Skeletal muscle satellite cell (primary cell): ENCODE results near the gene QSOX2.

Experiments
- H3K27me3 ChIP-seq: 2 replicates; pipeline ENCODE4 v1.7.0; 2013; ENCODE audit warnings: low read length; ENCODE audit not compliant: control insufficient read depth, insufficient read depth
- H3K36me3 ChIP-seq: 2 replicates; pipeline ENCODE4 v1.7.0; 2013; ENCODE audit warnings: mild to moderate bottlenecking, control low read depth, low read length; ENCODE audit not compliant: insufficient read depth
- H3K4me1 ChIP-seq: 2 replicates; pipeline ENCODE4 v1.7.0; 2013; ENCODE audit warnings: low read length; ENCODE audit not compliant: control insufficient read depth, insufficient read depth
- H3K4me2 ChIP-seq: 2 replicates; pipeline ENCODE4 v1.7.0; 2013; ENCODE audit warnings: mild to moderate bottlenecking, low read length
- H3K4me3 ChIP-seq: 2 replicates; pipeline ENCODE4 v1.7.0; 2013; ENCODE audit warnings: low read length
- H3K9ac ChIP-seq: 2 replicates; pipeline ENCODE4 v1.7.0; 2013; ENCODE audit warnings: mild to moderate bottlenecking, low read depth, low read length, moderate library complexity
- H3K9me3 ChIP-seq: replicated peaks from 2 replicates; pipeline ENCODE4 v1.7.0; 2013; ENCODE audit warnings: mild to moderate bottlenecking, control low read depth, low read length

Gene QSOX2

DNA sequence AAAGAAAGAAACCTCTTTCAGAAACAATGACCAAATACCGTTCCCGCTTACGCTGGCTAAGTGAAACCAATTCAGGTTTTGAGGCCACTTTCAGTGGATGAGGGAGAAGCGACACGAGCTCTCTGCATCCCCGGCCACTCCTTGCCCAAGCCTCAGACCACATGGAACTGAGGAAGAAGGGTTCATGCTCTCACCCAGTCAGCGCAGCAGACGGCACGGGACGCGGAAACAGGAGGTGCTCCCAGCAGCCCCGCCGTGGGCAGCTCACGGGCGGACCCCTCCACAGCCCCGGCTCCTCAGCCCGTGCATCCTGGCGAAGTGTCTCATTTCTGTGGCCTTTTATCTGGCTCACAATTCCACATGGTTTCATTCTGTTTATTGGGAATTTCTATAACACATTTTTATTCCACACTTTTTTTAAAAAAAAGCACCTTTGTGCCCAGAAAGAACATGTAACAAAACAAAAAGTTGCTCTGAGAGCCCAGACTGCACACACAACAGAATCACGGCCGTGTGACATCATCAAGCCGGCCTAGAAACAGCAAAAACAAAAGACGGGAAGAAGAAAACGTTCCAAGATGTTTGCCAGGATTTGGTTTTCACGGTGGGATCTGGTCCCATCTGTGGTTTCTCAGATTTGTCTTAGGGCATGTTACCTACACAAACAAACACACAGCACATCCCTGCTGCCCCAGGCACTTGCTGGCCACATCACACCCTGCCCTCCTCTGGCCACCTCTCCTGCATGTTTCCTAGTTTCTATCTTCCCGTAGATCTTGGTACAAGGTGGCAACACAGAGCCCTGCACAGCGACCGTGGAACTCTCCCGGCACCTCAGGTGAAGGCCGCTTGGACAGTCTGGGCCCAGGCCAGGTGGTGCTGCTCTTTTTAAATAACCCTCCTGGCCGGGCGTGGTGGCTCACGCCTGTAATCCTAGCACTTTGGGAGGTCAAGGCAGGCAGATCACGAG is 16.2 kb downstream of the QSOX2 start:
- Histone ChIP-seq H3K4me3 (no peak overlapping the region), H3K9ac (peak overlapping the region; percentile 21), H3K27me3 (no peaks in the 10 kb centered on the region), H3K36me3 (no peaks in the 10 kb centered on the region), H3K4me2 (no peak overlapping the region), H3K4me1 (peaks cover 19% of the 10 kb centered on the region), H3K9me3 (no peaks in the 10 kb centered on the region)

DNA sequence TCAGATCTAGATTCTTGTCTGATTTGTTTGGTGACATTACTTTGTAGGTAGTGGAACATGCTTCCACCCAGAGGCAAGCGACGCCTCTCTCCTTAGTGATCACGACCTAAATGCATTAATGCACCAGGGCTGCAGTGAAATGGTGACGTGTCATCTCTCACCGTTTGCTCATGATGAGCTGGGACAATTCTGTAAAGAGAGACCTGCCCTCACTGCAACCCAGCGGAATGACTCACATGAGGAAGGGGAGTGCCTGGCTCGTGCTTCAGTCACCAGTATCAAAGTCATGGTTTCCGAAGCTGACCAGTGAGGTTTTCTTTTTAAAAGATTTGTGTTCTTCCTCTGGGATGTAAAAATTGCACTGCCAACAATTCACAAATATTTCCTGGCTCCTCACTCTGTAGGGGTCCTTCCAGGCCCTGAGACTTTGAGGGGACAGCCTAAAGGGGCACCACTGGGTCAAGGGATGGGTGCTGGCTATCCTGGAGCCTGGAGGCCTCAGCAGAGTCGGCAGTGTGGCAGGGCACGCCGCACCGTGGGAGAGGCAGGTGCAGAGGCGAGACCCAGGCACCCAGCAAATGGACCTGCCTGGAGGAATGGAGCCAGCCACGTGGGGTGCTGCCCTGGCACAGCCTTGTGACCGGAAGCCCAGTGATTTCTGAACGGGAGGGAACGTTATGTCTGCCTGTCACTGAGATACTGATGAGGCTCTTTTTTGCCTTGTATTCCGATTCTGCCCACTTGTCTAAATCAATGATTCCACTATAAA is 17.3 kb downstream of the QSOX2 start:
- Histone ChIP-seq H3K27me3 (no peaks in the 10 kb centered on the region), H3K36me3 (peaks cover 9% of the 10 kb centered on the region), H3K9ac (peak overlapping the region; percentile 21), H3K4me3 (peak overlapping the region; percentile 52), H3K4me2 (peak overlapping the region; percentile 66), H3K9me3 (no peaks in the 10 kb centered on the region), H3K4me1 (peaks cover 19% of the 10 kb centered on the region)

DNA sequence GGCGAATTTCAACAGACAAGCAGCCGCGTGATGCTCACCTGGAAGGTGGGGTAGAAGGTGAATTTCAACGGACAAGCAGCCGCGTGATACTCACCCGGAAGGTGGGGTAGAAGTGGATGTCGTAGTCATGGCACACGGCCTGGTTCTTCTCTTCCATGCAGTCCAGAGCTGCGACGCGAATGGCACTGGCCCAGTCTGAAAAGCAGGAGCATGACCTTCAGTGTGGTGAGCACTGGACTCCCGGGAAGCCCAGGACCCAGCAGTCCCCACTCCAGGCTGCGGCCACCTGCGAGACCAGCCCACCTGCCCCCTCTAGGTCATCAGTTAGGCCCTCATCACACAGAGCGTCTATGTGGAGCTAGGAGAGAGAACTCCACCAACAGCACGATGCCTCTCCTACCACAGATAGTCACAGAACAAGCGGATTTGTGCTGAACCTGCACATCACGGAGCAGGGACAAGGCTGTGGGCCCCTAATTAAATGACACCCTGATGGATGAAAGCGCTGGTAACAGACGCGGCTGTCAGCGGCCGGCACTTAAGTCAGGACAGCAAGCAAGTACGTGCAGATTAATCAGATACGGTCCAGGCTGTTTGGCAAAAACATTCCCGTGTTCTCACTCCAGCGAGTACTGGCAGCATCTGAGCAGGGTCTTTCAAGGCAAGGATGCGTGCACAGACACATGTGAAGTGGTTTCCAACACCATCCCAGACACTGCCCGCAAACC is 18.8 kb downstream of the QSOX2 start:
- Histone ChIP-seq H3K4me2 (no peak overlapping the region), H3K27me3 (no peaks in the 10 kb centered on the region), H3K9me3 (no peaks in the 10 kb centered on the region), H3K9ac (no peak overlapping the region), H3K4me1 (peaks cover 19% of the 10 kb centered on the region), H3K36me3 (peaks cover 9% of the 10 kb centered on the region), H3K4me3 (no peak overlapping the region)

DNA sequence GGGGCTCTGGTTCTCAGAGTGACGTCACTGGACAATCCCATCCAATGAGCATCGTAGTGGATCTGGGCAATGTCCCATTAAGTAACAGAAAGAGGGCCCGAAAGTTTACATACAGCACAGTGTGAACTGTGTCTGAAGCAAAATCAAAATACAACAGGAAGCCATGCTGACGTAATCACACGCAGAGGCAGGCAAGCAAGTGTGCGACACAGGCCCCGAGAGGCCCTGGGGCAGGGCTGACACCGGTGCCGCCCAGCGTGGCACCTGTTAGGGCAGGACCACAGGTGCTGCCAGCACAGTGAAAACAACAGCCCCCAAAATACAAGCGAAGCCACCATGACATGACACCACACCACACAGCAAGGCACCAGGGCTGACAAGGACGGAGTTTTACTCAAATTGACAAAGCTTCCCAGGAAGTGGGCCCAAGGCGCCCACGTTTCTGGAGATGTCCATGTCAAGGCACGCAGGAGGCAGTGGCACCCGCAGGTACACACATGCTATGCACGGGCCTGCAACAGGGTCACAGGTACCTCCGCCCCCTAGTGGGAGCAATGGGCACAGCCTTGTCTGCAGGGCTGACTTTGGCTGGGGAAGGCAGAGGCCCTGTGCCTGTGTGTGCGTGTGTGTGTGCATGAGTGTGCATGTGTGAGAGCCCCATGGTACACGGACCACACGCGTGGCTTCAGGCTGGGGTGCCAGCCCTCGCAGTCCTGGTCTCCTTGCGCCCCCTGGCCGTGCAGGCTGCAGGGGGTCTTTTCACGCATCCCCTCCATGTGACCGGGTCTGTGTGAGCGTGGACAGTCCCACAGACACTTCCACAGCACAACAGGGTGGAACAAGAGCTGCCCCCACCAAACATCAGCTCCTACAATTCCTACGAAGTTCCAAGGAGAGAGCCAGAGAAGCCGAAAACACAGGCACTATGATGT is 19.6 kb downstream of the QSOX2 start:
- peaks cover 9% of the 10 kb centered on the region for H3K36me3 ChIP-seq
- no peak overlapping the region for H3K9ac ChIP-seq
- peaks cover 19% of the 10 kb centered on the region for H3K4me1 ChIP-seq
- no peak overlapping the region for H3K4me2 ChIP-seq
- no peak overlapping the region for H3K4me3 ChIP-seq
- H3K9me3 ChIP-seq = no peaks in the 10 kb centered on the region
- H3K27me3 ChIP-seq = no peaks in the 10 kb centered on the region

DNA sequence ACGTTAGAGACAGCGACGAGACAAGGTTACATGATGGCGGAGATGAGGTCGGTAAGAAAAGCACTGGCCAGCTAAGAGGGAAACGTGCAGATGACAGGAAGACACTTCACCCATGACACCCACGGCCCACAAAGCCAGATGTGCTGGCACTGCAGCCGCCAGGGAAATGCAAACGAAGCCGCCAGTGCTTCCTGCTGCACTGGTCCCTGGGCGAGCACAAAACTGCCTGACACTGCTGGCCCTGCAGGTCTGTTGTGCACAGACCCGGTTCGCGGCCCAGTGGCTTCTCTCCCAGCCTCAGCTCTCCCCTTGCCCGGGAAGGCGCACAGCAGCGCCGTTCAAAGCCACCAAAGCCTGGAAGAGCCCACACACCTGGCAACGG is 20.3 kb downstream of the QSOX2 start:
- H3K9me3 ChIP-seq = no peaks in the 10 kb centered on the region
- peaks cover 9% of the 10 kb centered on the region for H3K36me3 ChIP-seq

DNA sequence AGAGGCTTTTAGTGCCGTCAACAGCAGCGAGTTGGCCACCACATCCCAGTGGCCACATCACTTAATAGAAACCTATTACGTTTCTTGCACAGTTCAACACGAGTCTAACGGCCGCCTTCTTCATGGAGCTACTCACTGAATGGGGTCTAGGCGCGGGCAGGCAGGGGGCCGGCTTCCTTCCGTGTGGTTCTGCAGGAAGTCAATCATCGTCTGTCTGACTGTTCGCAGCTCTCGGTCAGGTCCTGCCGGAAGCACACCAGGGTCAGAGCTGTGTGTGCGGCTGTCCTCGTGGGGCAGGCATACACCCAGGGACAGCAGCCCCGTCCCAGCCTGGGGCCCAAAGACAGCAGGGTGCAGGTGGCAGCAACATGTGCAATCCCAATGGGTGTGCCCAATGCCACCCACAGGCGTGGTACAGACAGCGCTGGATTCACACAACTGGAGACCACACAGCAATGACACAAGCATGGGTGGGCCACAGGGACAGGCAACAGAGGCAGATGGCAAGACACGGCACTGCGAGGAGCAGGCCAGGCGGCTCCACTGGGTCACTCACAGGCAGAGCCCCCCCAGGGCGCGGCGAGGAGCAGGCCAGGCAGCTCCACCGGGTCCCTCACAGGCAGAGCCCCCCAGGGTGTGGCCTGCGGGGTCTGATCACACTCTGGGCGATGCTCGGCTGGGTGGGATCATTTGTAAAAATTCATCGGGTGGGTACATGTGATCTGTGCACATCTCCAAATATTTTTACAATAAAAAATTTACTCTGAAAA is 21.6 kb downstream of the QSOX2 start:
- no peak overlapping the region for H3K4me3 ChIP-seq
- peaks cover 21% of the 10 kb centered on the region for H3K4me1 ChIP-seq
- H3K36me3 ChIP-seq = peaks cover 9% of the 10 kb centered on the region
- H3K9me3 ChIP-seq = no peaks in the 10 kb centered on the region
- no peak overlapping the region for H3K4me2 ChIP-seq
- H3K27me3 ChIP-seq = no peaks in the 10 kb centered on the region
- H3K9ac ChIP-seq = no peak overlapping the region

More for the DNA sequence above, 20.3 kb downstream of the QSOX2 start:
- no peak overlapping the region for H3K4me3 ChIP-seq
- H3K9ac ChIP-seq = no peak overlapping the region
- peaks cover 19% of the 10 kb centered on the region for H3K4me1 ChIP-seq
- H3K4me2 ChIP-seq = no peak overlapping the region
- H3K27me3 ChIP-seq = no peaks in the 10 kb centered on the region

DNA sequence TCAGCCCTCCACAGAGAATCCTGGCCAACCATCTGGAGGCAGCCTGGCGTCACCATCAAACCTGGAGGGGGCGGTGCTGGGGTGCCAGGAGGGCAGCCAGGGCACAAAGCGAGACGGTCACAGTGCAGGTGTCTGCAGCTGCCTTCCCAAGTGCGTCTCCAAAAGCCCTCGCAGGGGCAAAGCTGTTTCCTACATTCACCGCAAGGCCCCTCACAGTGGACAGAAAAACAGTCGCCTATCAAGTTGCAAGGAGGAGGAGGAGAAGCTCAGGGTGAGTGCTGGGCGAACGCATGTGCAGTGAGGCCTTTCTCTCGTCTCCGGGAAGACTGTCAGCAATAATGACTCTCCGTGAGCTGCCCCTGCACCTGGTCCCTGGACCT is 22.7 kb downstream of the QSOX2 start:
- Histone ChIP-seq H3K36me3 (peaks cover 9% of the 10 kb centered on the region), H3K4me3 (no peak overlapping the region), H3K4me1 (peaks cover 10% of the 10 kb centered on the region), H3K9me3 (no peaks in the 10 kb centered on the region), H3K4me2 (no peak overlapping the region), H3K9ac (no peak overlapping the region), H3K27me3 (no peaks in the 10 kb centered on the region)

DNA sequence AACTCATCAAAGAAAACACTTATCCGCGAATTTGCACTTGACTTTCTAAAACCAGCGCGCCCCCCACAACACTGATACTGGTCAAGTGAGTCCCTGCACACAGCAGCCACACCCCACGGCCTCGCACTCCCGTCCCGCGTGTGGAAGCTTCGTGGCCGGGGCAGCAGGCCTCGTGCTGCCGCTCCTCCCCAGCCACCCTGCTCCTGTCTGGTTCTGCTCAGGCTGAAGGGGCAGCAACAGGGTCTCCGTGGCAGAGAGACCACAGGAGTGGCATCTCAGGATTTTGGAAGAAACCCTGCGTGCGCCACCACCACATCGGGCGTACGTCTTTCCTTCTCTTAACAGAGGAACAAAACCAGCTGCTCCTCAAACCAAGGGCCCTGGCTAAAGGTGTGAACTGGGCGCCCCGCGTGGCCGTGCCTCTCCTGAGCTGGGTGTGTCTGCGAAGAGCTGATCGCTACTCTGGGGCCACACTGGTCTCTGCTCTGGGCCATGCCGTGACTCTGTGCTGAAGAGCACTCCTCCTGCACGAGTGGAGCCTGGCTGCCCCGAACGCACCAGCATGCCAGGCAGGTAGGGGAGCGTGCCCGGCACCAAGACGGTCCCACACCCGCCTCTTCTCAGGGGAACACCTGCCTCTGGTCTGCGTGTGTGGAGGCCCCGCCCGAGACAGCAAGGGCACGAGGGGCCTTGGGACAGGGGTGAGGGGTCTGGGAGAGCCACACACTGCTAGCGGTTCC is 23.3 kb downstream of the QSOX2 start:
- H3K9me3 ChIP-seq = no peaks in the 10 kb centered on the region
- no peak overlapping the region for H3K9ac ChIP-seq
- peaks cover 9% of the 10 kb centered on the region for H3K36me3 ChIP-seq
- peaks cover 7% of the 10 kb centered on the region for H3K4me1 ChIP-seq
- no peak overlapping the region for H3K4me2 ChIP-seq
- no peaks in the 10 kb centered on the region for H3K27me3 ChIP-seq
- H3K4me3 ChIP-seq = no peak overlapping the region

DNA sequence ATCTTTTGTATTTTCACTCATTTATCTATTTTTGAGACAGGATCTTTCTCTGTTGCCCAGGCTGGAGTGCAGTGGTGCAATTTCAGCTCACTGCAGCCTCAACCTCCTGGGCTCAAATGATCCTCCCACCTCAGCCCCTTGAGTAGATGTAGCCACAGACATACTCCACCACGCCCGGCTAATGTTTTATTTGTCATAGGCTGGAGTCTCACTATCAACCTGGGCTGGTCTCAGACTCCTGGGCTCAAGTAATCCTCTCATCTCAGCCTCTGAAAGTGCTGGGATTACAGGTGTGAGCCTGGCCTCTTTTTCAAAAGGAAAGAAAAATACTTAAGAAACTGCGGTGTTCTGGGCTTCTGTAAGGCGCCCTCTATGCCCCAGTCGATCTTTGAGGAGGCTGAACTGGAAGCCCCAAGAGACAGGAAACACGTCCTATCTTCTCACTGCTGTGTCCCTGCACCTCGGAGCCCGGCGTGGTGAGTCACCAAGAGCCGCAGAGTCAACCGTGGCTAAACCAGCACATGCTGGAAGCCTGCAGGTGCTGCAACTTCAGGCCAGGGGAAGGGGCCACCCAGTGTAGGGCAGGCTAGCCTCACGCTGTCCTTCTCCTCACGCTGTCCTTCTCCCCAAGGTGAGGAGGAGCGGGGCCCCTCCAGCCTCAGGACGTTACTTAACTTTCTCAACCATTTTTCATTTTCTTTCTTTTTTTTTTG is 25.4 kb downstream of the QSOX2 start:
- Histone ChIP-seq H3K36me3 (peaks cover 13% of the 10 kb centered on the region), H3K4me1 (peaks cover 7% of the 10 kb centered on the region), H3K9me3 (no peaks in the 10 kb centered on the region), H3K4me3 (no peak overlapping the region), H3K9ac (no peak overlapping the region), H3K27me3 (no peaks in the 10 kb centered on the region), H3K4me2 (no peak overlapping the region)
